ELF-1 (cell line): ENCODE results near the gene SLC16A7.

Experiments used
- DNase-seq: peaks from one replicate; pipeline ENCODE4 v3.0.0-alpha.2; 2016; ENCODE audit warnings: low read depth, low spot score

The SLC16A7 gene

DNA sequence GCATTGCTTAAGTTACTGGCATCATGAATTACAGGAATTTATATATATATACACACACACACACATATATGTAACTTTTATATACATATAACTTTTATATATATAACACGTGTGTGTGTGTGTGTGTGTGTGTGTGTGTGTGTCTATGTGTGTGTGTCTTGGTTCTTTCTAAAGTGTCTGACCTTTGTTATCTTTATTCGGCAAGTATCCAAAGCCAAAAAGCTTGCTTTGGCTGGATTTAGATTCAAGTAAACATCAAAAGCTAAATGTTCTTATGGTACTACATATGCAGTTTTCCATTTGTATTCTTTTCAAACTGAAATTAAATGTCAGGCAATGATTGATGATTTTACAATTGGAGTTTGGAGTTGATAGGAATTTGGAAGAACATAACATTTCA lies 69.9 kb downstream of the SLC16A7 start:
- no peak for DNase-seq

DNA sequence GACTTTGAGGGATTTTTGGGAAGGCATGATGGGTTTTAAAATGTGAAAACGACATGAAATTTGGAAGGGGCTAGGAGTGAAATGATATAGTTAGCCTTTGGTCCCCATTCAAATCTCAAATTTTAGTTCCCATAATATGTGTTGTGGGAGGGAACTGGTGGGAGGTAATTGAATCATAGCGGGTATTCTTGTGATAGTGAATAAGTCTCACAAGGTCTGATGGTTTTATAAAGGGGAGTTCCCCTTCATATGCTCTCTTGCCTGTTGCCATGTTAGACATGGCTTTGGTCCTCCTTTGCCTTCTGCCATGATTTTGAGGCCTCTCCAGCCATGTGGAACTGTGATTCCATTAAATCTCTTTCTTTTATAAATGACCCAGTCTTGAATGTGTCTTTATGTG lies 72.8 kb downstream of the SLC16A7 start:
- DNase-seq, result no peak

DNA sequence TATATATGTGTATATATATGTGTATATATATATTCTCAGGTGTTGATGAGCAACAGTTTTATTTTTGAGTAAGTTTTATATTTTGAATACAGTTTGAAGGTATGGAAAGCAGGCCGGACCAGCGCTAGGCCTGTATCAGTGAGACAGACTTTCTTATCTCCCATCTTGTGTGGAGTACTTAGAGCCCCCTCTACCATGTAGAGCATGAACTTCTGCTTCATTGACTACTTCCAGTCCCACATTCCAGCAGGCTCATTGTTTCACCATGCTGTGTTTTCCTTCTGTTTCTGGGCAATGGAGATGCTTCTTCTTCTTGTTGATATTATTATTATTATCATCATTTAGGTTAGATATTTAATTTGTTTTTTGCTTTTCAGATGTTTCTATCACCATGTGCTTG lies 76.4 kb downstream of the SLC16A7 start:
- no peak for DNase-seq

DNA sequence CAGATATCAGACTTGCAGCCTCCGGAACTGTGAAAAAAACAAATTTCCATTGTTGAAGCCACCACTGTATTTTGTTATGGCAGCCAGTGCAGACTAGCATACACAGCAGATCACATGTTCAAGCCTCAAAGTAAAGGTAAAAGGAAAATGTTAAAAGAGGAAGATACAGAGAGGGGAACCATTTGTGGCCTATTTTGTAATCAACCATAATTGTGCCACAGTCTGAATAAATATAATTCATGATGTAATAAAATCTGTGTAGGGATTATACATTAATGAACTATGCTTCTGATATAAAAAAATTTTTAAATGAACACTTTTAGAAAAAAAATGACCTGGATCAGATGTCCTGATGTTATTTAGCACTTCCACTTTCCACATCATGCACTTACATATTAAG lies 79.6 kb downstream of the SLC16A7 start:
- DNase-seq, result no peak

DNA sequence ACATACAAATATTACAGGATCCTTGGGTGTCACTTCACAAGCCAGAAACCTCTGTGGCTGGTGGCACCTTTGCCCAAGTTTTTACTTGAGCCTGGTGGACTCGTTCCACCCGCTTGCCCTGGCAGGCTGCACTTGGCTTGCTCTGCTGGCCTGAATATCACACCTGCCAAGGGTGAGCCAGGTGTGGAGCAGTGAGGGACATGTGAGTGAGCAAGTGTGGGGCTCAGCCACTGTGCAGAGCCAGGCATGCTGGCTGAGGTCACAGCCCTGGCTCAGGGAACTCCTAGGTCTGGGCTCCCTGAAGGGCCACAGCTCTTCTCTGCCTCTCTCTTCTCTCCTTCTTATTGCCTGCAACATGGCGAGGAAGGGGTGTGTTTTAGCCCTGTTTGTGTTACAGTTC lies 82.0 kb downstream of the SLC16A7 start:
- DNase-seq, result no peak

DNA sequence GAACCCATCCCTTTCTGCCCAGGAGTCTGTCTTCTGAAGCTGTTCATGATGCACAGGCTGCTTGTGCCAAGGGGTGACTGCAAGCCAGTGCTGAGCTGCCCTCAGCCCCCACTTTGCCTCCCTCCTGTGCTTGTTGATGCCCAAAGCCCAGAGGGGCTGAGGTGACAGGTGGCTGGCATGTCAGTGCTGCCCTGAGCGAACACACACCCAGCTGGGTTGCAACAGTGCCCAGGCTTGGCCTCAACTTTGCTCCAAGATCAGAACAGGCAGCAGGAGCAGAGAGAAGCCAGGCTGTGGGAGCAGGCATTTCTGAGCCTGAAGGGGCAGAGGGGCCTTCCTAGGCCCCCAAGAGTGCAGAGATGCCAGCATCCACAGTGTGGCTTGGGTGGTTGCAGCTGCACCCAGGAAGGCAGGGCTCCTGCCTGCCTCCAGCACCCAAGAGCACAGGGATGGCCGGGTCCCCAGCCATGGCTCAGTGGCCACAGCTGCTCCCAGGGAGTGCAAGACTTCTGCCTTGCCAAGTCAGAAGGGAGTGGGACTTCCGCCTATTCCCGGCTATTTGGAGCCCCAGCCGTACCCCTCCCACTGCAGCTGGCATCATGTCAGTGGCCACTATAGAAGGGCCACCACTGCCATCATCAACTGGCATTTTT lies 83.1 kb downstream of the SLC16A7 start:
- DNase-seq, result no peak

DNA sequence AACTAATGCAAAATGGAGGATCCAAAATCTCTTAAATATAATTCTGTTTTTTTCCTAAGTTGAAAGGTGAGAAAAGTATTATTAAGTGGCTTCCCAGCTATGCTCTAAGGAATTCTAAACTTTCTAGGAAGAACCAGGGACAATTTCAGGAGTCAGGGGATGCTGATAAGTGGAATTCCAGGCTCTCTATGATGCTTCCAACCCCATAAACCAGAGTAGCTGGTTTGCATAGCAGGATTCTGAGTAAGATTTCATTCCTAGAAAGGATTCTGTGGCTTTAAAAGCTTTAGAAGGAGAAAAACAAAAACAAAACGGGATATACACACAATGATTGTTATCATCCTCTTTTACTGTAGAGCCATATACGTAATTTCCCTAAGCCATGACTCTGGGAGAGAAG lies 93.9 kb downstream of the SLC16A7 start:
- no peak for DNase-seq

DNA sequence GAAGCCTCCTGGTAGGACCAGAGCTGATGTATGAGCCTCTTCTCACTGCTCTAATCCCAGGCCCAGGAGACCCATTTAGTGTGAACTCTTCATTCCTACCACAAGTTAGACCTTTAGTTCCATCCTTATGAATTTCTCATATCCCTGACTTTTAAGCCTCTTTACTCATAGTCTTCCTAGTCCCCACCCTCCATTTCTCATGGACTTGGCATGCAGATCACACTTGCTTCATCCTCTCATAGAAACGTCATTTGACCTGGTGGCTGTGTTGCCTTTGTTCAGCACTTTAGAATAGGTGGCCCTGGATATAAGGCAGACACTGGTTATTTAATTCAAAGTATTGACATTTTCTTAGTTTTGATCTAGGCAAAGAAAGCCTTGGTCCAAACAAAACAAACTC lies 99.5 kb downstream of the SLC16A7 start:
- DNase-seq, result no peak

DNA sequence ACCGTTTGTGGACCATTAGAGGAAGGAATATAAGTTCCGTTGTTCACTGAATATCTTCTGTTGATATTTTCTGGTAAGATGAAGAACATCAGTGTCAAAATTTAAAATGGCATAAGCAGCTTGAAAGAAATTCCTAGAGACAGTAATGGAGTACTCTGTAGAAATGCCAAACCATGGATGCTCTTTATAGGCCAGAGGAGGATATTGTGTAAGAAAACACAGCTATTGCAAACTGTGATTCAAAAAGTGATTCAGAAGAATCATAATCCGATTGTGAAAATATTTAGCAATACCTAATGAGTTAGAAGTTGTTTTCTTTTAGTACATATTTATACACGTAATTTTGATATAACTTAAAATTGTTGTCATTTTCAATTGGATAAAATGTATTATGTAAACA lies 102.8 kb downstream of the SLC16A7 start:
- DNase-seq, result no peak

DNA sequence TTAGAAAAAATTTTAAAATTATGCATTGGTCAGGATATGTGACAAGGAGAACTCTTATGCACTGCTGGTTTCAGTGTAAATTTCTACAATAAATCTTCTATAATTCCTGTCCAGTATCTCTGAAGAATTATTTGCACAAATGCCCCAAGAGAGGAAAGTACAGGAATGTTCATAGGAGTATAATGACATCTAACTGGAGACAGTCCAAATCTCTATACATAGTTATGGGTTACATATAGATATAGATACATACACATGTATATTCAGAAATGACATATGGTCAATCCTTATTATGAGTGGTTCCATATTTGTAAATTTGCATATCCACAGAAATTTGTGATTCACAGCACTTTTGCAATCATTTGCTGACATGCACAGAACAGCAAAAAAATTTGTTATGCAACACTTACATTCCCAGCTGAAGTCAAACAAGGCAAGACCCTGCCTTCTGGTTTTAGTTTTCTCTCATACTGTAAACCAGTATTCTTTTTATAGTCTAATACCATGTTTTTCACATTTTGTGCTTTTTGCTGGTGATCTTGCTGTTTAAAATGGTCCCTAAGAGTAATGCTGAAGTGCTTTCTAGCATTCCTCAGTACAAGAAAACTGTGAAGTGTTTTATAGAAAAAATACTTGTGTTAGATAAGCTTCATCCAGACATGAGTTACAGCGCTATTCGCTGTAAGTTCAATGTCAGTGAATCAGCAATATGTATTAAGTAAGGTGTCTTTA lies 103.8 kb downstream of the SLC16A7 start:
- DNase-seq, result no peak

DNA sequence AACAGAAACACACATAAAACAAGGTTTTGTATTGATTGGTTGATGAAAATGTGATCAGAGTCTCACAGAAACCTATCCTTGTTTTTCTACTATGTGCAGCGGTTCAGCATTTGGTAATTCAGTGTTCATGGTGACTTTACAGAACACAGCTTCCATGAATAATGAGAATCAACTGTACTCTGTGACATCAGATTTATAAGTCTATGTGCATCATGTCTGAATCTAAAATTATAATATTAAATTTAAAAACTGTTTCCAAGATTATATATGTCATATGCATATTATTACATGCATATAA lies 104.3 kb downstream of the SLC16A7 start:
- DNase-seq, result no peak

DNA sequence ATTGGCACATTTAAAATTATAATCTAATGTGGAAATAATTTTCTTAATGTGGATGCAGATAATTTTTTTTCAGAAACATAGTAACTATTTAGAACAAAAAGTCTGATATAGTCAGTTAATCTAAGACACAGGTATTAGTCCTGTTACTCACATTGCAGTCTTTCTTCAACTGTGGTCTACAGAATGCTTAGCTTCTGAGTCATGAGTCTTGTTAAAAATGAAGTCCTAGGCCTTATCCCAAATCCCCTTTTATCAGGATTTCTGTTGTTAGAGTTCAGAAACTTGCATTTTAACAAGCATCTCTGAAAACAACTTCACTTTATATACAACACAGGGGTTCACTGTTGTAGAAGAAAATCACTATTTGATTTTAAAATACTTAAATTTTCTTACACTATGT lies 112.2 kb downstream of the SLC16A7 start:
- no peak for DNase-seq

DNA sequence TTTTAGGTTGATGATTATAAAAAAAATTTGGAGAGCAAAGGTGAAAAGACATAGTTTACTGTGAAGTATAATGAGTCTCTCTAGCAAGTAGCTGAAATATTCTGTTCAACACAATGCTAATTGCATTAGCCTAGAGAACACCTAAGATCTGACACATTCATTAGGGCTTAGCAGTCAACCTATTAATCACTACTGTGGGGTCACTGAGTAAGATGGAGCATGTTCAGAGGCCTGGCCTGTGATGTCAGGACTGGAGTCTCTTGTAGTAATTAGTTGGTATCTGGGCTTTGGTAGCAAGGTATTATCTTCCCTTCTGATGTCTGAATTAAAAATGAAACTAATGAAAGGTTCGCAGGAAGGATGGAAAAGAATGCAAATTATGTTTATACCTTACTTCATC lies 112.7 kb downstream of the SLC16A7 start:
- no peak for DNase-seq

DNA sequence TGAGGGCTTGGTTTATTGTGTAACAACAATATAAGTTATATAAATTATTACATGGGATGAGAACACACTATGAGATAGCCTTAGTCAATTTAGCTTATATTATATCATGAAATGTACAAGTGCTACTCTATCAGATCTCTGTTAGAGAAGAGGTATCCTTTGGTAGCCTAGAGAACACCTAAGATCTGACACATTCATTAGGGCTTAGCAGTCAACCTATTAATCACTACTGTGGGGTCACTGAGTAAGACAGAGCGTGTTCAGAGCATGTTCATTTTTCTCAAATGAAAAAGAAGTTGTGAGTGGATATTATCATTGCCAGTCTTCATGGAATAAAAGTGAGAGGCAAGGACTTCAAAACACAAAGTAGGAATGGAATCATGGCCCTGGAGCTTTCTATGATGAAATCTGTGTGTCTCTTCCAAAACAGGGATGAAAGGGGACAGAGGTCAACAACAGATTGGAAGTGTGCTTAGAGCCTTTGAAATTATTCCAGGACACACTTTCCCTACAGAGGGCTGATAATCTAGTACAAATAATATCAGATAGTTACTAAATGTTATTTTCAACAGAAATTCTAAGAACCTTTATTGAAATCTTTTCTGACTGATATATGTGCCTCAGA lies 114.3 kb downstream of the SLC16A7 start:
- DNase-seq, result no peak

DNA sequence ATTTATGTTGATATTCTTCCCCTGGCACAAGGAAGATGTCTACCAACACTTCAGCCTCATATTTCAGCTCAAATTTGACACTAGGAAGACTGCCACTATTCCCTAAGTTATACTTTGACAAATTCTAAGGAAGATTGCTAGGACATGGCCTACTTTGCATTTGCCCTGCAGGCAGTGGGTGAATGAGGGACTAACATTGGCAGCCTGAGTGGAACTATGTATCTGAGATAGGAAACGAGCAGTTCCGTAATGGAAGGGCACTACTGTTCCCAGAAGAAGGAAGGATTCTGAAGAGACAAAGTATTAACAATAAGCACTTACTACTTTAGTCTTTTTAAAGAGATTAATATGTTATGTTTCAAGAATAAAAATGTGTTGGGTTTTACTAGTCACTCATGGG lies 115.1 kb downstream of the SLC16A7 start:
- DNase-seq, result no peak

DNA sequence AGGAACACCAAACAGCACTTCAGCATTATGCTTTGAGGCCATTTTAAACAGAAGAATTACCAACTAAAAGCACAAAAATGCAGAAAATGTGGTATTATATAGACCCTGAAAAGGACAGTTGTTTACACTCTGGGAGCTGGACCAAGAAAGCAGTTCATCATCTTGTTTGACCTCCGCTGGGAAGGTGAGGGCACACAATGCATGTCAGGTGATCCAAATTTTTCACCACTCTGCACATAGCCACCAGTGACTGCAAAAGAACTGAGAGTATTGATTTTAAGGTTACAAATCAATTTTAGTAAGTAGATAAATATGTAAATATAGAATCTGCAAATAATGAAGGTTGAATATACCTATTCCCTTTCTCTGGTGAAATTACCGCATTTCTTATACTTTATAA lies 119.6 kb downstream of the SLC16A7 start:
- DNase-seq, result no peak

DNA sequence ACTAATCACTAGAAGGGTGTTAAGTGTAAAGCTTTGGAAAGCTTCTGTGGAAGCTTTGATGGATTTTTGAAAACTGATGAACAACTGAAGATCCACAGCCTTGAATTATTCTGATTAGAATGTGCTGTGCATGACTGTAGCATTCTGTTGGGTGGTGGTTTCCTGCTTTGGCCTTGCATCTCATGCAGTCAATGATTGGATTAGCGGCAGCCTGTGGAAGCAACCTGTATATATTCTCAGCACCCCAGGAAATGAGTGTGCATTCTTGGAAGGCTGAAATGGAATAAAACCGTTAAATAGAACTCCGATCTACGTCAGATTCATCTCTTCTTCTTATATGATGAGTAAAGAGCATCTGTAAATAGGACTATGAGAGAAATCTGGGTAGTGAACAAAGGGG lies 120.2 kb downstream of the SLC16A7 start:
- no peak for DNase-seq

DNA sequence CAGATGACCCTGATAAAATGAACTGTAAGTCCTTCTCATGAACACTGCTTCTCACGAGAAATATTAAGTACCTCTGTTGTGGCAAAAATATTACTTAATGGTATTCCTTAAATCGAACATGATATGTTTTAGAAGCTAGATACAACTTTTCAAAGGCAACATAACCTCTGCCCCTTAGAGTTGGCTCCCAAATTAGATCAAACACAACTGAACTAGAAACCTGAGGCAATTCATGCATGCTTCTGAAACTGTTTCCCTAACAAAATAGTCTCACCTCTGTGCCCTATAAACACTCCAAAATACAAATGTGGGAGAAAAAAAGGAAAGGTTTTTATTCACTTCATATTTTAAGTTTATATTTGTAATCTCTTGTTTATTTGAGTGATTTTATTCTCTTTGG lies 121.6 kb downstream of the SLC16A7 start:
- DNase-seq, result no peak

DNA sequence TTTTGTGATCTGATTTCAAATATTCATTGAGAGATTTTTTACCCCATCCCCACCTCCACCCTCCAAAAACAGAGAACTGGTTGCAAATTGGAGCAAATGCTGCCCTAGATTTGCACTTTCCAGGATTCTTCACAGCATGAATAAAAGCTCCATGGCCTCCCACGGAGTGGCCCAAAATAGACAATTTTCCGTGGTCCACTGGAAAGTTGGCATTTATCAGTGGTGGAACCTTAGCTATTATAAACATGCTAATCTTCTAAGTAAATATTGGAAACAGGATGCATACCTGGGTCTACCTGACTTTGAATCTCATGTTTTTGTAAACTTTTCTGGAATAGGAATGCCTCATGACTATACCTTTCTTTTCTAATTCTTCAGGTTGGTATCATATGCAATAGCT lies 123.9 kb downstream of the SLC16A7 start:
- no peak for DNase-seq

DNA sequence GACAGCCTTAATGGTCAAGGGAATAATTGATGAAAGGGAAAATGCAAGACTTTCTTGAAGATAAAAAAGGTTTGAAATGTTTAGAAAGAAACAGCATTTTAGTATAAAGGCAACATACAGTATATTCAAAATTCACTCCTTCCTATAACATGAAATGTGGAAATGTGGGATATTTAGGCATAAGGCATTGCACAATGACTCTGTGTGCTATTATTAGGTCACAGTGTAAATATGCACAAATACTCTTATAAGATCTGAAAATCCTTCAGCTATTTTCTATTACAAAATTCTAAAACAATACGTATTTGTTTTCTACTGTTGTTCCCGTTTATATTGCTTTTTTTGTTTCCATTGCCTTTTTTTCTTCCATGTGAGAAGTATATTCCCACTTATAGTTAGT lies 127.7 kb downstream of the SLC16A7 start:
- DNase-seq, result no peak

DNA sequence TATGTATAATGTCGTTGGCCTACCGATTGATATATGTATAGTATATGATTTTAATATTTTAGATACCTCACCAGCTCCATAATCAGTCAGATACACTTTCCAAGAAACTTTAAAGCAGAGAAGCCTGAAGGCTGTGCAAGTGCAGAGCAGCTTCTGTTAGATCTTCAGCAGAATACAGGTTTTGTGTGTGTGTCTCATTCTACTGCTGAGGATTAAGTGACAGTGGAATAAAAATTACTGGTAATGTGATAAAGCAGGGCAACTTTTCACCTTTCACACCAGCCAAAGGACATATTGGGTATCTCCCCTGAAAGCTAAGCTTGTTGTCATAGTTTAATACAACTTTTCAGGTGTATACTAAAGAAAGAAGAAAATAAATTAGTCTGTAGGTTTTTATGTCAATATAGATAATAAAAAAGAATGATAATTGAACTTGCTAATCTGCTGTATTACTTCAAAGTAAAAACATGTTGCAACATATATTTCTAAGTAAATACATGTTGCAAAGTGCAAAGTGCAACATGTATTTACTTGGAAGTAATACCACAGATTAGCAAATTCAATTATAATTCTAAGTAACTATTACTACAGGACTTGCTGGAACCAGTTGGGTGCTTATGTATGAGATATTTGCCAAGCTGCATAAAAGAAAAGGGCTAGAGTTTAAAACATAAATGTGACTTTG lies 128.3 kb downstream of the SLC16A7 start:
- no peak for DNase-seq

DNA sequence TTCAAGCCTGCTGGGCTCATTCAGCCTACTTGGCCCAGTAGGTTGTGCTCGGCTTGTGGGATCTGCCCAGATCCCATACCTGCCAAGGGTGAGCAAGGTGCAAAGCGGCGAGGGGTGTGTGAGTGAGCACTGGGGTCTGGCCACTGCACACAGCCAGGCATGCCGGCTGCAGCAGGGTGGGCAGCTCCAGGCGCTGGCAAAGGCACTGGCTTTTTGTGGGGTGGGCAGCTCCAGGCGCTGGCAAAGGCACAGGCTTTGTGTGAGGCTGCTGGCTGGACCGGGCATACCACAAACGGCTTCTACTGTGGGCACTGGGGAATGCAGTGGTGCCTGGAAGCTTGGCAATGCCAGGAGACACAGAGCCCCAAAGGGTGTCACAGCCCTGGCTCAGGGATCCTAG lies 137.4 kb downstream of the SLC16A7 start:
- no peak for DNase-seq

DNA sequence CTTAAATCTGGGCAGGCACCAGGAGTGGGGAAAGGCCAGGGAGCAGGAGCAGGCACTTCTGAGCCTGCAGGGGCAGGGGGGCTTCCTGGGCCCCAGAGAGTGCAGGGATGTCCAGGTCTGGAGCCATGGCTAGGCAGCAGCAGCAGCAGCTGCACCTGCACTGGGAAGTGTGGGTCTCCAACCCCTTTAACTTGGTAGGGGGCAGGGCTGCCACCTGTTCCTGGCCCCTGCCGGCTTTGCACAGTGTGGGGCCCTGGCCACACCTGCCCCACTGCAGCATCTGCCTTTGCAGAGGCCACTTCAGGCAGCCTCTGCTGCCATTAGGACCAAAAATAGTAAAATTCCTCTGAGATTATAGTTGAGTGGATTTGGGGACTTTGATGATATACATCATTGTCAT lies 138.5 kb downstream of the SLC16A7 start:
- no peak for DNase-seq
